Placental pericyte (primary cell): ENCODE data around the gene IFITM1. TPM values are rescaled to one million over a fixed set of nuclear protein-coding genes. Genes with fewer than 3 reads are reported as not detected.

Source experiments
- small RNA-seq: library from RNA; depleted of rRNA; stranded (forward); fragments of <200 nt; gene quantifications from one replicate; pipeline ENCODE3, GENCODE V24; 2012; ENCODE audit warnings: low replicate concordance
- total RNA-seq: library from RNA; depleted of rRNA; stranded (reverse); fragments of >200 nt; gene quantifications from 2 replicates; pipeline ENCODE4 v1.2.3, GENCODE V29; 2012

The IFITM1 gene
- 25.3 and 136 TPM in 2 replicates for total RNA-seq

GRCh38 chr11:313787-314553 is at the start of gene IFITM1:
IFITM1 (plus strand) TSS chr11:314040; CDS start chr11:314171, 131 bp downstream.

GRCh38 chr11:278001-278951 is 35.6 kb upstream of the IFITM1 start, which contains the start of gene NLRP6:
NLRP6 (plus strand) TSS chr11:278407; CDS start chr11:278570, 163 bp downstream.

GRCh38 chr11:288478-289397 is 25.1 kb upstream of the IFITM1 start, which contains the start of gene PGGHG:
PGGHG (plus strand) TSS chr11:289126; CDS start chr11:289817, 691 bp downstream.

GRCh38 chr11:299081-299891 is 14.6 kb upstream of the IFITM1 start, which contains the start of gene IFITM5:
IFITM5 (minus strand) TSS chr11:299526; CDS start chr11:299490, 36 bp downstream.

GRCh38 chr11:307766-308708 is 5.8 kb upstream of the IFITM1 start, which contains the start of gene IFITM2:
IFITM2 (plus strand) TSS chr11:307816; CDS start chr11:308193, 377 bp downstream.

Small RNA genes within 50 kb of the gene (small RNA-seq; reads per million reads assigned to genes)
- gene AC136475.6 = not detected

Other genes starting within 250 kb of the IFITM1 start
- gene SCGB1C1, start 121.0 kb upstream of the IFITM1 start, total RNA-seq = not detected in 2 replicates
- 30.8 and 33.7 TPM in 2 replicates for gene BET1L, start 106.6 kb upstream of the IFITM1 start, total RNA-seq
- gene RIC8A, start 106.3 kb upstream of the IFITM1 start, total RNA-seq = 166 and 246 TPM in 2 replicates
- 6.9 and 9.4 TPM in 2 replicates for gene SIRT3, start 77.7 kb upstream of the IFITM1 start, total RNA-seq
- 123 and 195 TPM in 2 replicates for gene PSMD13, start 77.1 kb upstream of the IFITM1 start, total RNA-seq
- not detected in 2 replicates for gene NLRP6, start 35.6 kb upstream of the IFITM1 start, total RNA-seq
- 6.3 and 7.3 TPM in 2 replicates for gene PGGHG, start 24.9 kb upstream of the IFITM1 start, total RNA-seq
- not detected in 2 replicates for gene IFITM5, start 14.5 kb upstream of the IFITM1 start, total RNA-seq
- 19.6 and 56.2 TPM in 2 replicates for gene IFITM2, start 6.2 kb upstream of the IFITM1 start, total RNA-seq
- gene IFITM3, start 6.8 kb downstream of the IFITM1 start, total RNA-seq = 45.5 and 328 TPM in 2 replicates
- gene B4GALNT4, start 55.5 kb downstream of the IFITM1 start, total RNA-seq = 1.1 TPM in 2 replicates
- gene PKP3, start 80.2 kb downstream of the IFITM1 start, total RNA-seq = 0.66 and 1.3 TPM in 2 replicates
- gene SIGIRR, start 101.0 kb downstream of the IFITM1 start, total RNA-seq = 18.2 and 21.9 TPM in 2 replicates
- gene ANO9, start 128.0 kb downstream of the IFITM1 start, total RNA-seq = not detected in 2 replicates
- gene PTDSS2, start 136.2 kb downstream of the IFITM1 start, total RNA-seq = 58.3 and 80.3 TPM in 2 replicates
- 317 and 486 TPM in 2 replicates for gene RNH1, start 193.2 kb downstream of the IFITM1 start, total RNA-seq
- gene HRAS, start 221.5 kb downstream of the IFITM1 start, total RNA-seq = 44.6 and 46.1 TPM in 2 replicates
- gene LRRC56, start 223.5 kb downstream of the IFITM1 start, total RNA-seq = 1.6 and 2.8 TPM in 2 replicates
- 0.29 and 1.8 TPM in 2 replicates for gene LMNTD2, start 246.7 kb downstream of the IFITM1 start, total RNA-seq
- gene RASSF7, start 246.9 kb downstream of the IFITM1 start, total RNA-seq = 9.7 and 19.3 TPM in 2 replicates